Heart left ventricle (tissue), 13 donors: Measurements from ENCODE around the gene HERC5.

ENCODE experiments used
- POLR2A ChIP-seq, 2 donors: fragments of 450-650 bp; IDR thresholded peaks; one replicate each; pipeline ENCODE4 v1.6.1; 2017; ENCODE audit warnings: antibody characterized with exemption in 2 of 2, mild to moderate bottlenecking in 2 of 2, moderate library complexity in 2 of 2
- TF ChIP-seq, protein P1 (sequence below), 12 donors: fragments of 200-600 bp; sonication (generic) in 4 of 12; IDR thresholded peaks; one replicate each; pipeline versions ENCODE4 v1.5.0 to v1.8.0; 2018 to 2022; ENCODE audit warnings: antibody characterized with exemption in 12 of 12, mild to moderate bottlenecking in 5 of 12
- donor health status: ischemic (EF 13 %, LVEDD 7.1; RV severe dilation, severe dysfunction).
- donor health status: DM: no; HTN: yes; CAD: no.
- donor health status: DM: no; HTN: no; CAD: no.
- donor health status: ischemic (EF 25% LVEDD 6.9; RV normal size, moderate dysfunction).
- donor health status: ischemic (EF 25% LVEDD 5.7; RV mildly dilated, moderate dysfunction).
- donor health status: ischemic (EF 35%, LVEDD 5.7; RV mildly dilated, moderate dysfunction).
- donor health status: nonischemic (EF 11% LVEDD 7.7; RV severe dilation, severe dysfunction).
- donor health status: DM: yes; HTN: yes; CAD: no.
- donor health status: PGD.
- donor health status: ischemic (EF 29% LVEDD 5.4; RV normal size, mild dysfunction).
- donor health status: nonischemic (EF 23%, LVEDD 6.1; RV moderate dilation, normal function).

DNA sequence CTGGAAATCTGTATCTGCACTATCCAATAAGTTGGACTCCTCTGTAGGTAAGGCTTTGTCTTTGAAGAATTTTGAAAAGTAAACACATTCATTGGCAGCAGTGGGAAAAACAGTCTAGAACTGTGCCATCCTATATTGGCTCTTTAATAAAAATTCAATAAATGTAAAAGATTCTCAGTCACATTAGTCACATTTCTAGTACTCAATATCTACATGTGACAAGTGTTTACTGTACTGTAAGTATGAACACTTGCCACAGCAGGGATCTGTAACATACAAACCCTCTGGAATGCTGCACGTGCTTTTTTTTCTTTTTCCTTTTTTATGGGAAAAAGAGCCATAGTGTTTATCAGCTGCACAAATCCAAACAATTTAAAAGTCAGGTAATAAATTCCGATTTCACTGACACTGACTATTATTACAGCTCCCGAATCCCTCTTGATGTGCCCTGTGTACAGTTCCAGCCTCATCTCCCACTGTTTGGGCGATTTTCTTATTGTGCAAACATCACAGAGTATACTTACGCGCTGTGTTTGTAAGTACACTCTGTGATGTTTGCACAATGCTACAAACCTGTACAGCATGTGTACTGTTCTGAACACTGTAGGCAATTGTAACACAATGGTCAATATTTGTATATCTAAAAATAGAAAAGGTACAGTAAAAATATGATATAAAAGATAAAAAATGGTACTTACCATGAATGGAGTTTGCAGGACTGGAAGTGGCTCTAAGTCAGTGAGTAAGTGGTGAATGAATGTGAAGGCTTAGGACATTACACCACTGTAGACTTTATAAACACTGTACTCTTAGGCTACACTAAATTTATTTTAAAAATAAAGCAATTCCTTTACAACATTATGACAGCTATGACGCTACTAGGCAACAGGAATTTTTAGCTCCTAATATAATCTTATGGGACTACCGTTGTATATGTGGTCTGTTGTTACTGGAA lies 57.9 kb downstream of the HERC5 start:
- TF ChIP-seq, protein P1, sequence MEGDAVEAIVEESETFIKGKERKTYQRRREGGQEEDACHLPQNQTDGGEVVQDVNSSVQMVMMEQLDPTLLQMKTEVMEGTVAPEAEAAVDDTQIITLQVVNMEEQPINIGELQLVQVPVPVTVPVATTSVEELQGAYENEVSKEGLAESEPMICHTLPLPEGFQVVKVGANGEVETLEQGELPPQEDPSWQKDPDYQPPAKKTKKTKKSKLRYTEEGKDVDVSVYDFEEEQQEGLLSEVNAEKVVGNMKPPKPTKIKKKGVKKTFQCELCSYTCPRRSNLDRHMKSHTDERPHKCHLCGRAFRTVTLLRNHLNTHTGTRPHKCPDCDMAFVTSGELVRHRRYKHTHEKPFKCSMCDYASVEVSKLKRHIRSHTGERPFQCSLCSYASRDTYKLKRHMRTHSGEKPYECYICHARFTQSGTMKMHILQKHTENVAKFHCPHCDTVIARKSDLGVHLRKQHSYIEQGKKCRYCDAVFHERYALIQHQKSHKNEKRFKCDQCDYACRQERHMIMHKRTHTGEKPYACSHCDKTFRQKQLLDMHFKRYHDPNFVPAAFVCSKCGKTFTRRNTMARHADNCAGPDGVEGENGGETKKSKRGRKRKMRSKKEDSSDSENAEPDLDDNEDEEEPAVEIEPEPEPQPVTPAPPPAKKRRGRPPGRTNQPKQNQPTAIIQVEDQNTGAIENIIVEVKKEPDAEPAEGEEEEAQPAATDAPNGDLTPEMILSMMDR (IDR thresholded peaks at IDR 0.05) = no peak
- no peak for TF ChIP-seq POLR2A (IDR thresholded peaks at IDR 0.05)
